OCI-LY1 (cell line): Measurements from ENCODE around the gene MYLK4.

Experiments used
- CTCF ChIP-seq: fragments of 200-600 bp; sonication (generic), shearing (Covaris generic); IDR thresholded peaks from 2 replicates; pipeline ENCODE4 v1.5.1; 2017; ENCODE audit warnings: mild to moderate bottlenecking, antibody characterized with exemption, low read length, moderate library complexity, mixed read lengths
- EZH2 ChIP-seq: fragments of 200-600 bp; sonication (generic), shearing (Covaris generic); IDR thresholded peaks from 2 replicates; pipeline ENCODE4 v1.8.0; 2017; ENCODE audit warnings: borderline replicate concordance, mixed run types, mild to moderate bottlenecking, antibody characterized with exemption, low read length, moderate library complexity, mixed read lengths

- TF ChIP-seq CTCF (no peak), EZH2 (no peak)
These were observed 11.4 kb downstream of the MYLK4 start for GRCh38 chr6:2739335-2739734.
